DMS153 (cell line): ENCODE data around the gene QSOX1.

Experiments
- DNase-seq: peaks from one replicate; lab custom pipeline; 2025; lab: John Stamatoyannopoulos, UW

The QSOX1 gene

DNA sequence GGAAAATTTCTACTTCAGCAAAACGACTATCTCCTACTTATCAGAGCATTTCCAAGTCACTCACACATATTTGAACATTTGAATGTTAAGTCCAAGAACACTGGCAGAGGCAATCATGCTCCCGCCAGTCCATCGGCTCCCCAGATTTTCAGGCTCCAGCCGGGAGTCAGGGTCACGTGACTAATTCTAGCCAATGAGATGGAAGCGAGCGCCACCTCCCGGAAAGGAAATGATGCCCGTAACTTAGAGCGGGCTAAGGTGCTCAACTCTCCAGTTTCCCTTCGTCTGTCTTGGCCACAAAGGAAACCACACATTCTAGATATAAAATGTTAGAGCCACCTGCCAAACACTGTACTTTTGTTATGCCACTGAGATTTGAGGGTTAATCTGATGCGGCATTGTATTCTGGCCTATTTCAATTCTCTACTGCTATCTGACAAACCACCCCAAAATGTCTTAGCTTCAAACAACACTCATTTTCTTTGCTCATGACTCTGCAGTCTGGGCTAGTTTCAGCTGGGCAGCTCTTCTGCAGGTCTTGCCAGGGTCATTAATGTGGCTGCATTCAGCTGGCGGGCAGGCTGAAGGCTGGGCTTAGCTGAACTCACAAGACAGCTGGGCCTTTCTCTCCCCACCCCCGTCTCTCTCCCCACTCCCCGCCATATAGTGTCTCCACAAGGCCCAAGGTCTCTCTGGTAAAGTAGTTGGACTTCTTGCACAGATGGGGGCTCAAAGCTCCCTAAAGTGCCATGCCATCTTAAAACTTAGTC lies 58.9 kb downstream of the QSOX1 start:
- no peak for DNase-seq

- no peak for DNase-seq
Measured at GRCh38 chr1:180215856-180216625, 61.4 kb downstream of the QSOX1 start.

GRCh38 chr1:180217006-180217405 lies 62.3 kb downstream of the QSOX1 start:
- DNase-seq = no peak

GRCh38 chr1:180218806-180219765 lies 64.4 kb downstream of the QSOX1 start:
- DNase-seq = no peak

DNA sequence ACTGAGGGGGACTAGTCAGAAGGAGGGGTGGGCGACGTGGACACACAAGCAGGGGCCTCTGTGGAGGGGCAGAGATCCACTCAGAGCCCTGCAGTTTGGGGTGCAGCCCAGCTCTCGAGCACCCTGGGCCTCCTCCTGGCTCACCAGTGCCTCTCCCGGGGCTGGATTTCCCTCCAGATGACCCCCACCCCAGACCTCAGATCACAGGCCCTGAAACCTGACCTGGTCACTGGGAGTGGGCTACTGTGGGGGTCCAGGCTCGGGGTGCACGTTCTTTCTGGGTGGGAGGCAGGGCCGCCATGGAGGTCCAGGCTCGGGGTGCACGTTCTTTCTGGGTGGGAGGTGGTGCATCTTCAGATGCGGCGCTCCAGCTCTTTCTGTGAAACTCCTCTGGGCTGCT lies 65.1 kb downstream of the QSOX1 start:
- DNase-seq = no peak

GRCh38 chr1:180221462-180221861 lies 66.8 kb downstream of the QSOX1 start:
- DNase-seq = no peak

- no peak for DNase-seq
Measured at GRCh38 chr1:180224902-180225301, 70.2 kb downstream of the QSOX1 start.

DNA sequence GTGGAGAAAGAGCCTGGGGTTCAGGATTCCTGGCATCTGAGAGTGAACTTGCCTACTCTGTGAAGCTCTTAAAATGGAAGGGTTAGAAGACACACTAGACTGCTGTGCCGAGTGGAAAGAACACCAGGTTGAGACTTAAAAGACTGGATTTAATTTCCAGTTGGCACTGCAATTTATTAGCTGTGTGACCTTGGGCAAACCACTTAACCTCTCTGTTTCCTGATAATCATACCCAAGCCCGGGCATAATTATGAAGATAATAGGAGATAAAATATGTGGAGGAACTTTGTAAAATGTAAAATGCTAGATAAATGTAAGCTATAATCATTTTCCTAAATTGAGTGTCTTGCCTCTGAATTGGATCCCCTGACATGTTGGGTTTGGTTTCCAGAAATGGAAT lies 70.7 kb downstream of the QSOX1 start:
- DNase-seq = no peak

- no peak for DNase-seq
Measured at GRCh38 chr1:180227861-180228647, 73.4 kb downstream of the QSOX1 start.

GRCh38 chr1:180228648-180229482 lies 74.2 kb downstream of the QSOX1 start:
- peak; percentile 53 for DNase-seq

DNA sequence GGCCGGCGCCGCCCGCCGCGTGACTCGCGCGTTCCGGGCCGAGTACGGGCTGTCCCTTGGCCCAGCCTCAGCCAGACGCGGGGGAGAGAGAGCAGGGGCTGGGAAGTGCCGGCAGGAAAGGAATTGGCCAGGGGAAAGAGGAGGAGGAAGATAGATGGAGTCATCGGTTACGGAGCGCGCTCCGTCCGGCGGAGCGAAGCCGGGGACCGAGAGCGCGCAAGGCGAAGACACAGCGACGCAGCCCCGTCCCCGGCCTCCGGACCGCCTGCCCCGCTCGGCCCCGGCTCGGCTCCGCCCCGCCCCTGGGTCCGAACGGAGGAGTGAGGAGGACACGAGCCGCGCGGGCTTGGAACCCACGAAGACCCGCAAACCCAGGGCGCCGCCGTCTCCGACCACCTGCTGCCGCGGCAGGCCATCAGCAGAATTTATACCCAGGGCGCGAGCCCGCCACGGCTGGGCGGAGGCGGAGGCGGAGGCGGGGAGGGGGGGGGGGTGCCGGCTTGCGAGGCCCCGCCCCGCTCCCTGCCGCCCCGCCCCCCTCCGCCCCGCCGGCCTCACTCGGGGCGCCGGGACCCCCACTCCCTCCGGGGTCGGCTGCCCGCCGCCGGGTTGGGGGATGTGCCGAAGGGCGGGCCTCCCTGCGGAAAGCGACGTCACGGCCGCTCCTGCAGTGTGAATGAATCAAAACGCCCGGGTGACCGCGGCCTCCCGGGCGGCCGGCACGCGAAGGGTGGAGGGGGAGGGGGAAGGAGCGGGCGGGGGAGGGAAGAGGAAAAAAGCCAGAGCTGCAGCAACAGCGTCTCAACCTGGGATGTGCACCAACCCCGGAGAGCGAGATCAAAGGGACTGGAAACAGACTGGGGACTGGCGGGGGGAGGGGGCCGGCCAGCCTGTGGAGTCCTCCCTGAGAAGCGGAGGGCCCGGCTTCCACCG lies 75.1 kb downstream of the QSOX1 start, which contains the start of gene LHX4:
Gene LHX4, plus strand, starts transcription at position 782 of the 933 bp plus-strand sequence. CDS start 266 bp downstream, outside the sequence.
- no peak for DNase-seq

- no peak for DNase-seq
Measured at GRCh38 chr1:180230416-180230790, 75.7 kb downstream of the QSOX1 start.

- no peak for DNase-seq
Measured at GRCh38 chr1:180230791-180231505, 76.3 kb downstream of the QSOX1 start.

GRCh38 chr1:180231506-180231921 lies 76.8 kb downstream of the QSOX1 start:
- no peak for DNase-seq

DNA sequence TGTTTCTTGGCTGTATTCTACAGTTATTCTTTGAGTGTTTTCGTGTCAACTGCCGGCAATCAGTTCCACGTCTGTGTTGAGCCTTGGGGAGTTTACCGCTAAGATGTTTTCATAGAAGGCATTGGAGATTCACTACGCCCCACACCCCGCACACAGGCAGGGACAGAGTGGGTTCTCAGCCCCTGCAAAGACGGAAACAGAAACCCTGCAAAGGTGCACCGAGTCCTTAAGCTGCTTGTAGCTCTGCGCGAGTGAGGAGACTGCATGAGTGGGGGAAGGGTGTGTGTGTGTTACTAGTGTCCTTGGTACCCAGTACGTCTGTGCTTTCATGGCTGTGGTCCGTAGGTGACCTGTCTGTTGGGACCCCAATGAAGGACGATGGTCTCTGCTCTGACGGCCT lies 77.3 kb downstream of the QSOX1 start:
- DNase-seq = no peak

DNA sequence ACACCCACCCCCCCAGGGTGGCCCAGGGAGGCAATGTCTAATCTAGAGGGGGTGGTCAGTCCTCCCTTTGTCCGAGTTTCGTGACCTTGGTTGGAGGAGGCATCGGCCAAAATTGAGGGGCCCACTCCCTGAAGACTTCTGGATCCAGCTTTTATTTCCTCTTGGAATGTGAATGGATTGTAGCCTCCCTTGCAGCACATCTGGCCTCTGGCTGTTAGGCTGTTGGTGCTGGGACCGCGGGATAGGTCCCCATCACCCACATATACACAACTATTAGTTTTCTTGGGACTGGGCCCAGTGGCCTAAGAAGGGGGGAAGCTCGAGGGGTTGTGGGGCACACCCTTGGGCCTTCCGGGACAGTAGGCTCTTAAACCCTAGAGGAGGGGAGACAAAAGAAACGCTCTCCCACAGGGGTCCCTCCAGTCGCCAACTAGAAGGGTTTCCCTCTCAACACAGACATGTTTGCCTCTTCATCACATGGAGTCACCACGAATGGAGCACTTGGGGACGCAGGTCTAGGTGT lies 77.9 kb downstream of the QSOX1 start:
- DNase-seq = no peak

DNA sequence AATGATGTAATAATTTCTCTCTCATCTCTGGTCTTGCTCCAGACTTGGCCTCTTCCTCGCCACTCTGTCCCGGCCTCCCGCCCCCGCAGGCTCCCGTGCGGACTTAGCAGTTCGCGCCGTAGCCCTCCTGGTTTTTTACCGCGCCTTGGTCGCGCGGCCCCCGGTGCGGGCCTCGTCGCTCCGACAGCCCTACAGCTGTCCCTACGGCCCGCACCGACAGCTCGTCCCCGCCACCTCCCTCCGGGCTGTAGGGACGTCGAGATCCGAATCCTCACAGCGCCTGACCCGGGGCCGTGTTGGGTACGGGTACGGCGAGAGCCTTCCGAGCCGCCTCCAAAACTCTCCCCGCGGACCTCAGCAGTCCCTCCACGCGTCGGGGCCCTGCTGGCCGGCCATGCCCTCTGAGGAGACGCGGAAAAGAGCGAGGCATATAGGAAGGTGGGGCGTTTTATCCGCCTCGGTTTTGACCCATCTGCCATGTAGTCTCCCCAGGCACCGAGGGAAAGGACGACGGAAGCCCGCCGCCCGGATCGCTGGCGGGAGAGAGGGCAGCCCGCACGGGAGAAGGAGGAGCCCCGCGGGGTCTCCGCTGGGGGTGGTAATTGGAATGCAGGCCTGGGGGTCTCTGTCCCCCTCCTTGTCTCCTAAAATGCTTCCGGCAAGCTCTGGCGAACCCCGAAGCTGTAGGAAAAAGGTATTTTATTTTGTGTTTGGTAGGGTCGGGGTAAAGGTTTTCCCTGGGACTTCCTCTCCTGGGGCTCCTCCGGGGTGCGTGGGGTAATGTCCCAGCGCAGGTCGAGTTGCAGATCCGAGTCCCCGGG lies 78.7 kb downstream of the QSOX1 start:
- no peak for DNase-seq
